DMS79 (cell line): ENCODE results near the gene ABTB2.

Experiments used
- DNase-seq: peaks from one replicate; lab custom pipeline; 2025; lab: John Stamatoyannopoulos, UW

ABTB2 gene

GRCh38 chr11:34288492-34288891 is 69.3 kb downstream of the ABTB2 start:
- DNase-seq, result no peak

- no peak for DNase-seq
Observed at GRCh38 chr11:34284811-34285481, 72.9 kb downstream of the ABTB2 start.

GRCh38 chr11:34284156-34284555 is 73.7 kb downstream of the ABTB2 start:
- no peak for DNase-seq

- no peak for DNase-seq
Observed at GRCh38 chr11:34280945-34281872, 76.6 kb downstream of the ABTB2 start.

DNA sequence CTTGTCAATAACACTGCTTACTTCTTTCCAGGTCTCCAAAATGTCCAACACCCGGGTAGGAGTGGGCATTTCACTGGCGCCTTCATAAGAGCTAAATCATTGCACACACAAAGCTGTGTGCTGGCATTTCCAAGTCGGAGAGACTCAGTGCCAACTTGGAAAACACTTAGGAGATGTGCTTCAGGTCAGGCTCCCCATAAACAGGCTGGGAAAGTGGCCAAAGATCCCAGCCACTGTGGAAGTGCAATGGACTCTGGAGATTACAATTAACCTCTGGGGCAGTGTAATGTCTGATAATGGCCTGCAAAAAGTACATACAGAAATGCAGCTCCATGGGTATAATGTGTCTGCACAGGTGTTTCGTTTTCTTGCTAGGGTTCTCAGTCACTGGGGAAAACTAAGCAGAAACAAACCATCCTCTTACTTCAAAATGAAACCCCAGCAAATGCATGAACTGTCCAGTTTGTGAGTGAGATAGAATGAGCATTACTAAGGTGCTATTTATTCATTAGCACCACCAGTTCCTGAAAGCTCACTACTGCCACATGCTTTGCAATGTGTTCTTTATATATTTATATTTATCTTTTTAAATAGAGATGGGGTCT is 79.0 kb downstream of the ABTB2 start:
- DNase-seq, result peak; percentile 31

GRCh38 chr11:34278175-34278574 is 79.6 kb downstream of the ABTB2 start:
- DNase-seq, result no peak

DNA sequence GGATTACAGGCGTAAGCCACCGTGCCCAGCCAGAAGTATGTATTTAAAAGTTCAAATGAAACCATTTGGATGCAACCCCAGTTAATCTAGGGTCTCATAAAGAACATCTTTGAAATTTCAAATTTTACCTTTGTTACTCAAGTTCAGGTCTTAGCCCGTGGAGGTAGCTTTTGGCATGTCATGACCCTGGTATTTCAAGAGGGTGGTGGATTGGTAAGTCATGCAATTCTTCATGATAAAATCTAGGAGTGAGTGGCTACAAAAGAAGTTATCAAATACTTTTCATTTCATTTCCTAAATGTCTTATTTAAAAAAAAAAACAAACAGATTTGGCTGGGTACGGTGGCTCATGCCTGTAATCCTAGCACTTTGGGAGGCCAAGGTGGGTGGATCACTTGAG is 80.6 kb downstream of the ABTB2 start:
- no peak for DNase-seq

- no peak for DNase-seq
Observed at GRCh38 chr11:34276352-34276864, 81.4 kb downstream of the ABTB2 start.

DNA sequence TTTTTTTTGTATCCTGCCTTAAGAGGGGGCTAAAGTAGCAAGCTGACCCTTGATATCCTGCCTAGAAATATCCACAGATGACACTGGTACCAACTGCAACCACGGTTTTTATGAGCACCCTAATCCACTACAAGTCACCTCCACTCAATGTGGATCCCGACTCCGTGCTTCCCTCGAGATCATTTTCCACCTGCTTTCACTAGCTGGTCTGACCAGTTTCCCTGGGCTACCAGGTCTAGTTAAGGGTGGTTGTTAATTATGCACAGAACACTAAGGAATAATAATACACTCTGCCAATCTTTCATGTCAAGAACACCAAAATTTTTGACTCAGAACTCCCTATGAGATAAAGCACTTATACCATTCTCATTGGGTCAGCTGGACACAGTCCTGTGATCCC is 82.3 kb downstream of the ABTB2 start:
- no peak for DNase-seq

DNA sequence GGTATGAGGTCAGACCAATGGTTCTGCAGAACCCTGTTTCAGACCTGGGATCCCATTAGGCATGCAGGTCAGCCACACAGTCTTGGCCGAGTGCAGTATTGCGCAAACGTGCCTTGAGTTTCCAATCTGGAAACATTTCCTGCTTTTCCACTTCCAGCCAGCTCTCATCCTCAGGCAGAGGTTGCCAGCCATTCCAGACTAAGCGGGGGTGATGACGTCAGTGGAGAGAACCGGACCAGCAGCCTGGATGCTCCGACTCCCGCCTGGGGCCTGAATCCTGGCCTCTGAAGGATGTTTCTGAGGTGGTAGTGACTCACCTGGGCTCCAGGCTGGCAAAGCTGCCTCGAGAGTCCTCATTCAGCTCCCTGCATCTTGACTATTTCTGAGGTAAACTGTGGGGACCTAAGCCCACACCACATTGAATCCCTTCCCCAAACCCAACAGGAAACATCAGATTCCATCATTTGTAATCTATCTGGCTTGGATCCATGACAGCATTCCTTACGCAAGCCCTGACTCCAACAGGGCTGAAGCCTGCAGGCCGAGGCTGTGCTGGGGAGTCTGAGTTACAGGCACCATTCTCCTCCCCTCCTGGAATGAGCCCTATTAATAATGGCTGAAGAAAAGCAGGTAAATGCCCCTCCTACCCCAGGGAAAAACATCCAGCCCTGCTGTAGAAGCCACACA is 83.0 kb downstream of the ABTB2 start:
- no peak for DNase-seq

- no peak for DNase-seq
Observed at GRCh38 chr11:34273099-34273498, 84.7 kb downstream of the ABTB2 start.

DNA sequence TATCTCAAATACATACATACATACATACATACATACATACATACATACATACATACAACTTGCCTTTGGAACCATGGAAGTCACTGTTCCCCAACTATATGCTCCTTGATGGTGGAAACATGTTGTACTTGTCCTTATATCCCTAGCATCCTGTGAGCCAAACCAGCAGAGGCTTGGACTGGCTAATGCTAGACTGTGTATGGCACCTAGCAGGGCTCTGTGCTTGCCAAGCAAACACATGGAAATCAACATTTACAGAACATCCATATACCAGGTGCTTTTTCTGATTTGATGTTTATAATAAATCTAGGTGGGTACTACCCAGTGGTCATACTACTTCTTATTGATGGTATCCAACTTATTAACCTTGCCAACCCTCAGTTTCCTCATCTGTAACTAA is 86.1 kb downstream of the ABTB2 start:
- DNase-seq, result no peak

DNA sequence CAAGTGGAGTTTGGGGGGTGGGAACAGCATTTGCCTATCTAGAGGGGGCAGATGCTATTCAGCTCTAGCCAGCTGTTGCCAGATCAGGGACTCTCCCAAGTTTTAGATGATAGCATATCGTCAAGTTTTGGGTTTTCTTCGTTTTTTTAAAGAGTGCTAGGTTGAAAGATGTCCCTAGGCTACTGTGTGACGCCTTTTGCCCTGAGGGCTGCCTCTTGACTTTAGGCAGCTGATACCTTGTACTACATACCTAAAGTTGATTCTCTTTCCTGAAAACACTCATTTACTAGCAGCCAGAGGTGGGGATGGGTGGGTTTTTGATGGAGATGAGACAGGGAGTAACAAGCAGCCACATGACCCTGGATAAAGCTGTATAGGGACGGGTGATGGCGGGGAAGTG is 87.1 kb downstream of the ABTB2 start:
- DNase-seq, result no peak

GRCh38 chr11:34269694-34270245 is 88.0 kb downstream of the ABTB2 start:
- DNase-seq, result no peak

DNA sequence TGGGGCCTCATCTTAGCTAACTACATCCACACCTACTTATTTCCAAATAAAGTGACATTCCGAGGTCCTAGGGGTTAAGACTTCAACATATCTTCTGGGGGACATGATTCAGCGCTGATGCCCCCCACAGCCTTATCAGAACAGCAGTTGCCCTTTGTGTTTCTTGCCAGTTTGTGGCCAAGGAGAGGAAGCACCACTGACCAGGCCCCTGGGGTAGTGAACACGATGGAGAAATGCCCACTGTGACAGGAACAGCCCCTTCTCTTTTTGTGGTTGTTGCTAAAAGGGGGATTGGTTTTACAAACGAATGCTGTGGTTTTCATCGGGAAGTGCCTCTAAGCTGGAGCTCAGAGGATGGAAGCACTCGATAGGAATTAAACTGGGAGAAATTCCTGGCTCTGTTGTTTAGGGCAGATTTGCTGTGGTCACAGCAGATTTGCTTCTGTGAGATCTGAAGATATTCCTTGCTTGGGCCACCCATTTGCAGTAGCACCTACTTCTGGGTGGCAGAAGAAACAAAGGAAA is 88.8 kb downstream of the ABTB2 start:
- no peak for DNase-seq

DNA sequence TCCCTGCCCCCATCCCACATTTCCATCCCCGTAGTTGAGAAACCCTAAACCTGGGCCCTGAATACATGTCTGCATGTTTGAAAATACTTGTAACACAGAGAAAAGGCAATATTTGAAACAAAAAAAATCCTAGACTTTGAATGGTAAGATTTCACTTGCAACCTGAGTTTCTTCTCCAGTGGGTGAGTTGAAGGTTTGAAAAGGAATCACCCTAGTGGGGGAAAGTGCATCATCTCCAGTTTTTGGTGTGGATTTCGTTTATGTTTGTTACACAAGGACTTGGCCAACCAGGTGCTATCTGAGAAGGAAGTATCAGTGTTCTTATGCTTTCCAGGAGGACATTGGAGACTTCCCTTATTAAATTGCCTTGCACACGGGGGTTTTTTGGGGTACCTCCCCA is 90.4 kb downstream of the ABTB2 start:
- no peak for DNase-seq

- DNase-seq, result no peak
Observed at GRCh38 chr11:34267013-34267412, 90.8 kb downstream of the ABTB2 start.

GRCh38 chr11:34266090-34266912 is 91.5 kb downstream of the ABTB2 start:
- no peak for DNase-seq

GRCh38 chr11:34264303-34265110 is 93.3 kb downstream of the ABTB2 start:
- no peak for DNase-seq
